H9 (cell line): ENCODE results near the gene SPCS1. TPM values are rescaled to one million over a fixed set of nuclear protein-coding genes. Genes with fewer than 3 reads are reported as not detected.

ENCODE experiments used
- DNase-seq: peaks from one replicate; pipeline ENCODE4 v3.0.0-alpha.2; 2017
- H2AFZ ChIP-seq: one replicate; pipeline ENCODE4 v1.6.1; 2013; ENCODE audit warnings: mild to moderate bottlenecking, low read length, control low read depth, moderate library complexity
- H2AK5ac ChIP-seq: 2 replicates; pipeline ENCODE4 v1.6.1; 2013; ENCODE audit warnings: low read length, control low read depth, mixed read lengths; ENCODE audit not compliant: insufficient read length
- H2BK120ac ChIP-seq: one replicate; pipeline ENCODE4 v1.6.1; 2013; ENCODE audit warnings: low read depth, mild to moderate bottlenecking, low read length, control low read depth, inconsistent platforms; ENCODE audit not compliant: poor library complexity, severe bottlenecking
- H2BK12ac ChIP-seq: 2 replicates; pipeline ENCODE4 v1.6.1; 2013; ENCODE audit warnings: low read length, control low read depth, mixed read lengths, low read depth; ENCODE audit not compliant: insufficient read length
- H2BK15ac ChIP-seq: 2 replicates; pipeline ENCODE4 v1.6.1; 2013; ENCODE audit warnings: low read depth, low read length, control low read depth
- H2BK20ac ChIP-seq: one replicate; pipeline ENCODE4 v1.6.1; 2013; ENCODE audit warnings: low read depth, mild to moderate bottlenecking, low read length, control low read depth, inconsistent platforms; ENCODE audit not compliant: poor library complexity, severe bottlenecking
- H2BK5ac ChIP-seq: 2 replicates; pipeline ENCODE4 v1.6.1; 2013; ENCODE audit warnings: low read length, control low read depth, mixed read lengths; ENCODE audit not compliant: insufficient read length
- H3K14ac ChIP-seq: 2 replicates; pipeline ENCODE4 v1.6.1; 2013; ENCODE audit warnings: low read length, control low read depth; ENCODE audit not compliant: insufficient read depth
- H3K18ac ChIP-seq: 2 replicates; pipeline ENCODE4 v1.6.1; 2013; ENCODE audit warnings: low read depth, mild to moderate bottlenecking, mixed read lengths, low read length, control low read depth; ENCODE audit not compliant: insufficient read length
- H3K23ac ChIP-seq: 2 replicates; pipeline ENCODE4 v1.6.1; 2013; ENCODE audit warnings: low read length, control low read depth, mixed read lengths, low read depth; ENCODE audit not compliant: insufficient read length
- H3K23me2 ChIP-seq: 2 replicates; pipeline ENCODE4 v1.6.1; 2013; ENCODE audit warnings: low read depth, mild to moderate bottlenecking, mixed read lengths, low read length, control low read depth; ENCODE audit not compliant: insufficient read length, poor library complexity, severe bottlenecking
- H3K27ac ChIP-seq: 2 replicates; pipeline ENCODE4 v1.5.1; 2013; ENCODE audit warnings: low read length, control low read depth, mixed read lengths, low read depth; ENCODE audit not compliant: insufficient read length
- H3K27me3 ChIP-seq: 2 replicates; pipeline ENCODE4 v1.6.1; 2013; ENCODE audit warnings: low read length, control low read depth, inconsistent platforms; ENCODE audit not compliant: insufficient read depth
- H3K4ac ChIP-seq: 2 replicates; pipeline ENCODE4 v1.6.1; 2013; ENCODE audit warnings: low read depth, mild to moderate bottlenecking, control low read depth, inconsistent platforms, low read length, moderate library complexity
- H3K4me1 ChIP-seq: 2 replicates; pipeline ENCODE4 v1.6.1; 2013; ENCODE audit warnings: low read length, control low read depth, inconsistent platforms; ENCODE audit not compliant: insufficient read depth
- H3K4me2 ChIP-seq: 2 replicates; pipeline ENCODE4 v1.6.1; 2013; ENCODE audit warnings: low read length, control low read depth, mixed read lengths; ENCODE audit not compliant: insufficient read length, insufficient read depth
- H3K56ac ChIP-seq: 2 replicates; pipeline ENCODE4 v1.6.1; 2013; ENCODE audit warnings: low read depth, mild to moderate bottlenecking, mixed read lengths, low read length, control low read depth; ENCODE audit not compliant: insufficient read length
- H3K79me1 ChIP-seq: 2 replicates; pipeline ENCODE4 v1.6.1; 2013; ENCODE audit warnings: low read depth, mild to moderate bottlenecking, moderate library complexity, low read length, control low read depth, inconsistent platforms; ENCODE audit not compliant: insufficient read depth, poor library complexity, severe bottlenecking
- H3K79me2 ChIP-seq: 2 replicates; pipeline ENCODE4 v1.6.1; 2013; ENCODE audit warnings: low read length, control low read depth, inconsistent platforms; ENCODE audit not compliant: insufficient read depth
- H3K9ac ChIP-seq: 2 replicates; pipeline ENCODE4 v1.6.1; 2013; ENCODE audit warnings: low read length, control low read depth, mixed read lengths; ENCODE audit not compliant: insufficient read length; ENCODE audit errors: extremely low read depth
- H3K9me3 ChIP-seq: one replicate; pipeline ENCODE4 v1.6.1; 2013; ENCODE audit warnings: low read depth, low read length, inconsistent platforms; ENCODE audit not compliant: control insufficient read depth
- H3T11ph ChIP-seq: one replicate; pipeline ENCODE4 v1.6.1; 2013; ENCODE audit warnings: mild to moderate bottlenecking, low read length, control low read depth, inconsistent platforms
- H4K20me1 ChIP-seq: one replicate; pipeline ENCODE4 v1.6.1; 2013; ENCODE audit not compliant: control insufficient read depth, insufficient read length, insufficient read depth
- H4K5ac ChIP-seq: 2 replicates; pipeline ENCODE4 v1.6.1; 2013; ENCODE audit warnings: low read depth, mild to moderate bottlenecking, mixed read lengths, low read length, control low read depth; ENCODE audit not compliant: insufficient read length
- H4K8ac ChIP-seq: replicated peaks from 2 replicates; pipeline ENCODE4 v1.6.1; 2013; ENCODE audit warnings: low read length, control low read depth, mixed read lengths, low read depth; ENCODE audit not compliant: insufficient read length
- H4K91ac ChIP-seq: 2 replicates; pipeline ENCODE4 v1.6.1; 2013; ENCODE audit warnings: low read depth, mild to moderate bottlenecking, moderate library complexity, mixed read lengths, low read length, control low read depth; ENCODE audit not compliant: insufficient read length
- H3K27ac Mint-ChIP-seq, 3 experiments: 2 replicates in 2 of 3; 3 replicates in 1 of 3; pipeline ENCODE4 v1.8.0; 2020 to 2021; ENCODE audit warnings: mixed read lengths in 3 of 3, mild to moderate bottlenecking in 1 of 3, moderate library complexity in 1 of 3
- H3K27me3 Mint-ChIP-seq: 2 replicates; pipeline ENCODE4 v1.8.0; 2021; ENCODE audit warnings: low read depth, mild to moderate bottlenecking, moderate library complexity, mixed read lengths
- H3K36me3 Mint-ChIP-seq, 3 experiments: 2 replicates in 2 of 3; 3 replicates in 1 of 3; pipeline ENCODE4 v1.8.0; 2020 to 2021; ENCODE audit warnings: low read depth in 3 of 3, mixed read lengths in 3 of 3; ENCODE audit not compliant: insufficient read depth in 1 of 3
- H3K4me1 Mint-ChIP-seq, 2 experiments: 2 replicates each; pipeline ENCODE4 v1.8.0; 2020; ENCODE audit warnings: mixed read lengths in 2 of 2
- H3K4me3 Mint-ChIP-seq, 2 experiments: 2 replicates in 1 of 2; 3 replicates in 1 of 2; pipeline ENCODE4 v1.8.0; 2020 to 2021; ENCODE audit warnings: mild to moderate bottlenecking in 2 of 2, mixed read lengths in 2 of 2, moderate library complexity in 1 of 2
- H3K9me3 Mint-ChIP-seq, 2 experiments: 2 replicates in 1 of 2; 3 replicates in 1 of 2; pipeline ENCODE4 v1.8.0; 2020; ENCODE audit warnings: mild to moderate bottlenecking in 2 of 2, mixed read lengths in 2 of 2, moderate library complexity in 1 of 2
- CTCF ChIP-seq: fragments of 200-600 bp; sonication (generic); conservative IDR thresholded peaks from 3 replicates; pipeline ENCODE4 v1.8.0; 2021; ENCODE audit warnings: antibody characterized with exemption, mild to moderate bottlenecking
- WGBS: extraction: QIAGEN DNeasy Blood & Tissue Kit; methylation state at CpG from one replicate; pipeline ENCODE4 v1.1.7; 2013; ENCODE audit warnings: missing lambda C conversion rate, low lambda C conversion rate, mixed read lengths; ENCODE audit not compliant: insufficient read length; ENCODE audit errors: extremely low coverage; 5-methylcytosine and 5-hydroxymethylcytosine counted together
- total RNA-seq: library from RNA; stranded (reverse); gene quantifications from 2 replicates; pipeline ENCODE4 v1.2.1, GENCODE V29; 2021

The SPCS1 gene
- total RNA-seq, 1 experiment from 2014 or later: 106 TPM

GRCh38 chr3:52752045-52752660 is 46.2 kb downstream of the SPCS1 start:
- H3K18ac ChIP-seq: no peak overlapping the region
- WGBS: no CpG with 5 or more reads among the region's 3 CpGs
- H3K23me2 ChIP-seq: no peaks in the 10 kb centered on the region
- peaks cover 27 to 64% (median 50%) of the 10 kb centered on the region in 3 experiments; a peak in 6 of 7 replicates for H3K36me3 Mint-ChIP-seq
- H2BK120ac ChIP-seq: no peak overlapping the region
- no peak overlapping the region for H2BK20ac ChIP-seq
- no peak overlapping the region for H3K27ac ChIP-seq
- H3K23ac ChIP-seq: no peak overlapping the region
- H3K27ac Mint-ChIP-seq: peak overlapping the region in 2 of 3 experiments; percentile 44 to 71; a peak in 2 of 7 replicates
- no peak overlapping the region for H4K5ac ChIP-seq
- H4K20me1 ChIP-seq: no peaks in the 10 kb centered on the region
- no peaks in the 10 kb centered on the region for H3K4me1 Mint-ChIP-seq
- no peaks in the 10 kb centered on the region for H3K4me1 ChIP-seq
- H3K56ac ChIP-seq: no peak overlapping the region
- no peak overlapping the region for H2AK5ac ChIP-seq
- no peak overlapping the region for H2AFZ ChIP-seq
- H3K9me3 Mint-ChIP-seq: no peaks in the 10 kb centered on the region
- no peak overlapping the region for H2BK12ac ChIP-seq
- no peak overlapping the region for H4K8ac ChIP-seq
- DNase-seq: no peak
- H2BK5ac ChIP-seq: no peak overlapping the region
- no peak overlapping the region for H3K4ac ChIP-seq
- H3K4me2 ChIP-seq: no peak overlapping the region
- no peaks in the 10 kb centered on the region for H3K27me3 Mint-ChIP-seq
- H4K91ac ChIP-seq: no peak overlapping the region
- H3T11ph ChIP-seq: no peak overlapping the region
- H2BK15ac ChIP-seq: no peak overlapping the region
- H3K79me1 ChIP-seq: no peaks in the 10 kb centered on the region
- no peak overlapping the region for H3K14ac ChIP-seq
- H3K27me3 ChIP-seq: no peaks in the 10 kb centered on the region
- no peaks in the 10 kb centered on the region for H3K9me3 ChIP-seq
- no peak for TF ChIP-seq CTCF
- no peaks in the 10 kb centered on the region for H3K79me2 ChIP-seq
- no peak overlapping the region for H3K9ac ChIP-seq
- H3K4me3 Mint-ChIP-seq: no peak overlapping the region
